SH-SY5Y (cell line): ENCODE results near the gene PRR15L.

Experiments used
- GATA2 ChIP-seq: IDR thresholded peaks from 2 replicates; pipeline ENCODE4 v1.6.1; 2011; ENCODE audit warnings: mild to moderate bottlenecking, low read depth, low read length
- GATA3 ChIP-seq: IDR thresholded peaks from 2 replicates; pipeline ENCODE4 v1.6.1; 2011; ENCODE audit warnings: low read depth, mild to moderate bottlenecking, low read length, moderate library complexity

Gene PRR15L

DNA sequence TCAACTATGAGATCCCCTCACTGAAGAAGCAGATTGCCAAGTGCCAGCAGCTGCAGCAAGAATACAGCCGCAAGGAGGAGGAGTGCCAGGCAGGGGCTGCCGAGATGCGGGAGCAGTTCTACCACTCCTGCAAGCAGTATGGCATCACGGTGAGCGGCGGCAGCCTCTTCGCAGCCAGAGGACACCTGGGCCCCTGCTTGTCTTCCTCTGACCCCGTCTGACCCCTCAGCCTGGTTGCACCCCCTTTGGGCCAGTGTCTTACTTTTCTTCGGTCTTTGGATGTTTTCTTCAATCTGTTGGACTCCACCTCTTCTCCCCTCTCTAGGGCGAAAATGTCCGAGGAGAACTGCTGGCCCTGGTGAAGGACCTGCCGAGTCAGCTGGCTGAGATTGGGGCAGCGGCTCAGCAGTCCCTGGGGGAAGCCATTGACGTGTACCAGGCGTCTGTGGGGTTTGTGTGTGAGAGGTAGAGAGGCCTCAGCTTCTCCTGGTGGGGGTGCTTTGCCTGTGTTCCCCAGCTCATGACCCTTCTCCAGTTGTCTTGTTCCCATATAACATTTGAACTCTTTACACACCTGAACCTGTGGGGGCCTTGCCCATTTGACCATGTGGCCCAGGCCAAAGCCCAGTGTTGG, 17.6 kb upstream of the PRR15L start:
- TF ChIP-seq GATA2 (no peak), GATA3 (no peak)

DNA sequence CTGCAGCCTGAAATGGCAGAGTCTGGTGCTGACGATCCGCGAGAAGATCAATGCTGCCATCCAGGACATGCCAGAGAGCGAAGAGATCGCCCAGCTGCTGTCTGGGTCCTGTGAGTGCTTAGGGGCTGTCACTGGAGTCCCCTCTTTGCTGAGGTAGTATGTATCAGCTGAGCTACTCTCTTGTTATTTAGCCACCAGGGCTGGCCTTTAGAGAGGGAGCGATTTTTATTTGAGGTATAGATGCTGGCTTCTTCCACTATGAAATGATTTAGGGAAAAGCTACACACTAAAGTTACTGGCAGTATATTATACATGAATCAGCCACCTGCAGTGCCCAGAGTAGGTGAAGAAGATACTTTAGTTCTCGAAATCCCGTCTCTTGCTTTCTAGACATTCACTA, 15.9 kb upstream of the PRR15L start:
- TF ChIP-seq GATA2 (no peak), GATA3 (no peak)

DNA sequence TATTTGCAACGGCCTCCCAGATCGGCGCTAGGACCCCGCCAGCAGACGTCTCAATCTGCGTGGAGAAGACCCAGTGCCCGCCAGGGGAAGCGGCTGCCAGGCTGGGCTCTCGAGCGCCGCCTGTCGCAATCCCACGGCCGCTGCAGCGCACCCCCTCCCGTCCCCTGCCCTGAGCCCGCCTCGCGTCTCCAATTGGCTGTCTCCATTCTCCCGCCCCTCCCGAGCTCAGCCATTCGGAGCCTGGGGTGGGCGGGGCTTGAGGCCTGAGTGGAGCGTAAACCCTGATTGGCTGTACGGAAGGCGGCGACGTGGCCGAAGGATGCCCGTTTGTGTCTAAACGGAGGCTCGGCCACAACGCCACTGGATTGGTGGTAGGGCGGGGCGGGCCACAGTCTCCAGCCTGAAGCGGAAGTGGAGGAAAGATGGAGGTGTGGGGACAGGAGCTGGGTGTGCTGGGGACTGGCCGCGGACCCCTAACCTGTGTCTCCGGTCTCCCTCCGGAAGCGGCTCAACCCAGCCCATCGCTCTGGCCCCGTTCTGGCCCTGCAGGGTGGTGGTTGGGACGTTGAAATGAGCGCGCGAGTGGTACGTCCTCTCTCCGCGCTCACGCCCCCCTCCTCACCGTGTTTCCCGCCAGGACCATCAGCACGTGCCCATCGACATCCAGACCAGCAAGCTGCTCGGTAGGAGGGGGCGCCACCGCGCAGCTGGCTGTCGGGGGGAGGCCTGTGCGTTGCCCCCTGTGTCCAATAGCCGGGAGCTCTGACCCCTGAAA, 13.2 kb upstream of the PRR15L start, which contains the start of gene CDK5RAP3:
CDK5RAP3 (plus strand) TSS at position 389 of the 775 bp plus-strand sequence; CDS start at position 423, 34 bp downstream.
- TF ChIP-seq GATA2: no peak

DNA sequence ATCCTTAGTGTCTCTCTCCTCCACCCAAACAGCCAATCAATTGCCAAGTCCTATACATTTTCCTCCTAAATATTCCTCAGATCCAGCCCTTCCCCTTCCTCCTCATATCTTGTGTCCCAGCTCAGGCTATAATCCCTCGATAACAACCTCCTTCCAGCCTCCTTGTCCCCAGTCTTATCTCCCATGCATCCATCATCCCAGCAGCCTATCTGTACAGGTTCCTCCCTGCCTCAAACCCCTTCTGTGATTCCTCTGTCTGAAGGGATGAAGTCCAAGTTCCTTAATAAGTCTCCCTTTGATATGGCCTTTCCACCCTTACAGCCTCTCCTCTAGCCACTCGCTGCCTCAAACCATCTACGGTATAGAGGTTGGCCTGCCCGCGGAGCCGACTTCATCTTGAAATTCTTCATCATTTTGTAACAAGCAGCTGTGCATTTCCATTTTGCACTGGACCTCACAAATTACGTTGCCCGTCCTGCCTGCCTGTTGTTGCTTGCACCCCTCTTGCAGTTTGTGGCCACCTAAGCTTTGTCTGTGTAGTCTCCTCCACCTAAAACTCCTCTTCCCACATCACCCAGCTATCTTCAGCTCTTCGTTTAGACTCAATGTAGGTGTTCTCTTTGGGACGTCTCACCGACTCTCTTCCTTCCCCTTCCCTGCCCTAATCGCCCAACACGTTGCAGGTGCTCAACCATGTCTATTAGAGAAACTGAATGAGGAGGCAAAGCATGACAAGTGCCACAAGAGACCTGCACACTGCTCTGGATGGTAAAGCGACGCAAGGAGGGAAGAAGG, 12.4 kb upstream of the PRR15L start:
- TF ChIP-seq GATA2 (no peak), GATA3 (no peak)

DNA sequence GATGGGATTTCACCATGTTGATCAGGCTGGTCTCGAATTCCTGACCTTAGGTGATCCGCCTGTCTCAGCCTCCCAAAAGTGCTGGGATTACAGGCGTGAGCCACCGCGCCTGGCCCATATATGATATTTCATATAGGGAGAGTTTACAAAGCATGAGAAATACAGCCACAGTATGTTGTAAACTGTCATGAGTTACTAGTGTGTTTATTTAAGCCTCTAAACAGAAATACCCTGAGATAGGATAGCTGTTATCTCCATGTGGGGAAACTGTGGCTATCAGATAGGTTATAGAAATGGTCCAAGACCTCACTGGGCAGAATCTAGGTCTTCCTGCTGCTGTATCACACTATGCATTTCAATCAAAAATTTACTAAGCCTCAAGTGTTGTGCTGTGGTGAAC, 11.2 kb upstream of the PRR15L start:
- TF ChIP-seq GATA2 (no peak), GATA3 (no peak)

DNA sequence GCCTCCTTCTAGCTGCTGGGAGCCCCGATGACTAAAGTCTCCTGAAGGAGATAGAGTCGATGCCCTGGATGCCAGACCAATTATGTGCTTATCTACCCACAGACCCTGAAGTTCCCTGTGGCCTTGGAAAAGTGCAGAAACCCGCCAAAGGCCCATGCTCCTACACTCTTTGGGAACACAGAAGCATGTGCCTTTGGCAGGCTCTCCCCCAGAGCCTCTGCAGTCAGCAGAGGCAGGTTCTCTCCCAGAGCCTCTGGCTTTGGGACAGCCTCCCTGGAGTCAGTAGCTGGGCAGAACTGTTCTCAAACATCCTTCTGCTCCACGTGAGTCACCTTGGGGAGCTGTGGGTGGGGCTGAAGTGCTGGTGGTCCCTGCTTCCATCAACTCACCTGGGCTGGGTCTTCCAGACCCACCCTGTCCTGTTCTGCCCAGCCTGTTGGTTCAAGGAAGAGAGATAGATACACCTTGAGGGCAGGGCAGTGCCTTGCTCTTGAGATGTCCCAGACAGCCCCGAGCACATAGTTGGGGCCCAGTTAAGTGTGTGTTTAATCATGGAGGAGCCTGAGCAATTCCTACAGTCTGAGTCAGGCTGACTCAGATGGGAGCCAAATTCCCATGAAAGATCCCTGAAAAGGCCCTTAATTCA, 10.0 kb upstream of the PRR15L start:
- TF ChIP-seq GATA3: no peak
- no peak for TF ChIP-seq GATA2

DNA sequence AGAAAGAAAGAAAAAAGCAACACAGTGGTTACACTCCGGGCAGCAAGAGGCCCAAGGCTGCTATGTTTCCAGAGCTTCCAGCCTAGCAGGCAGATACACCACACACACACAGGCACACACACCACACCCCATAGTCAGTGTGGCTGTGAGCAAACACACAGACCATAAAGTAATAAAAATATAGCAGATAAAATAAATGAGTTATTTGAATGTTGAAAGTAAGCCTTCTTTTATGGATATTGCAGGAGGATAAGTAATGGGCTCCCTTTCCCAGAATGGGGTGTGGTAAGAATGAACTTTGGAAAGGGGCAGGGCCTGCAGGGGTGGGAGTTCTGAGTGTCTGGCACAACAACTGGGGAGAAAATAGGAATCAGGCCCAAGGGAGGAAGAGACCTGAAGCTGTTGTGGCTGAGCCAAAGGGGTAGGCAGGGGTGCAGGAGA, 8.4 kb upstream of the PRR15L start:
- TF ChIP-seq GATA2 (no peak), GATA3 (no peak)

DNA sequence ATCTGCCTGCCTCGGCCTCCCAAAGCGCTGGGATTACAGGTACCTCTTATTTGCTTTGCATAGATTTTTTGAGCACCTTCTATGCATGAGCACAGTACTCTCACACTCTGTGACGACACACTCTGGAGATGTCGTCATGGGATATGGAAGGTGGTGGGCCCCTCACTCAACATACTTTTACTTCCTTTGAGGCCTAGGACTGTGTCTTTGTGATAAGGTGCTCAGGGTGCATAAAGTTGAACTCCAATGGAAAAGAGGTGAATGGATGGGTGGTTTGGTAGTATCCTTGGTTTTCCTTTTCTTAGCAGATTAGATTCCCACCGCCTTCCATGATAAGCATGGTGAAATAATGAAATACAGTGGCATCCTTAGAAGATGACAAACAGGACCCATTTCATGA, 7.2 kb upstream of the PRR15L start:
- TF ChIP-seq GATA2 (no peak), GATA3 (no peak)

DNA sequence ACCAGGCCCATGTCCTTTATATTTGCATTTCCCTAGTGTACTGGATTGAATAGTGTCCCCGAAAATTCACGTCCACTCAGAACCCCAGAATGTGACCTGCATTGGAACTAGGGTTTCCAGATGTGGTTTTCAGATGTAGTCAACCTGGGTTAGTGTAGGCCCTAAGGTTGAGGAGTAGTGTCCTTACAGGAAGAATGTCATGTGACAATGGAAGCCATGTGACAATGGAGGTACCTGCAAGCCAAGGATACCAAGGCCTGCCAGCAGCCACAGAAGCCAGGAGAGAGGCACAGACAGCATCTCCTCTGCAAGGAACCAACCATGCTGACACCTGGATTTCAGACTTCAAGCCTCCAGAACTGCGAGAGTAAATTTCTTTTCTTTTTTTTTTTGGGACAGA, 5.2 kb upstream of the PRR15L start:
- TF ChIP-seq GATA2: no peak
- TF ChIP-seq GATA3: no peak

DNA sequence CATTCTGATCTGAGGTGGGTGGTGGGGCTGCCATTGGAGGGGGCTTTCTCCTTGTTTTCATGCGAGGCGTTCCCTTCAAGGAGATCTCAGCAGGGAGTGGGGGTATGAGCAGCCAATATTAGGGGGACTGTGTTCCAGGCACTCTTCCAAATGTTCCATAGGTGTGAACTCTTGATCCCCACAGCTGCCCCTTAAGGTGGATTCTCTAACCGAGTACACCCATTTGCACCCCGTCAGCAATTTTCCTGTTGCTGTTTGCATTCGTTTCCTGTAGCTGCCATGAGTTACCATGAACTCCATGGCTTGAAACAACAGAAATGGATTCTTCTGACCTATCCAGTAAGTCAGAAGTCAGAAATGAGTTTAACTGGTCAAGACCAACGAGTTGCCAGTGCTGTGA, 3.7 kb upstream of the PRR15L start:
- TF ChIP-seq GATA3 (no peak), GATA2 (no peak)

DNA sequence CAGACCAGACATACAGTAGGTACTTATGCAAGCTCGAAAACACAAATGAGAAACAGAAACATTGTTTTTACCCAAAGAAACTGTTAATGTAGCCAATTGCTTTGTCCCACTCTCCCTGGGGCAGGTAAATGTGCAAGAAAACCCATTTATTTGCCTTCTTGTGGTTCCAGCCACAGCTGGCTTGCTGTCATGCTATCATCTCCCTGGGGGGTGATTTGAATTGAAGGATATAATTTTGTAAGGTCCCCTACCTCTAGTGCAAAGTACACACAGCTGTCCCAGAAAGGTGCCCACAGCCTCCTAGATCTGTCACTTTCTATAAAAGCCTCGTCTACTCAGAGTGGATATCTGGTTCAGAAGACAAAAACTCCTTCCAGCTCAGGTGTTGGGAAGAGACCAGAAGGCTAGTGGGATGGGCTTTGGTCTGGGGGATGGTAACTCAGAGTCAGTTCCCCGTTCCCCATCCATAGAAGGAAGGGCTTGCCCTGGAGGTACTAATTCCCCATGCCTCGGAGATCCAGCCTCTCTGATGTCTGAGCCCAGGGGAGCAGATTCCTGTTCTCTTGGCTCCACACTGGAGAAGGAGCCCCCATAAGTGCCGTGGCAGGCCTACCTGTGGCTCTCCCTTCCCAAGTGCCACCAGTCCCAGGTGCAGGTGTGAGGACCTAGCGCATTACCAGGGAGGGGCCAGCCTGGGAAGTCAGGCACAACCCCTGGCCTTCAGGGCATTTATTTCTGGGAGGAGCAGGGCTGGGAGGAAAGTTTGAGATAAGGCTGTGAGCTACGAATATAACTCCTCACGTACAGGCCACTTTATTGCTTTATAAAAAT, 2.4 kb upstream of the PRR15L start:
- no peak for TF ChIP-seq GATA2
- no peak for TF ChIP-seq GATA3

DNA sequence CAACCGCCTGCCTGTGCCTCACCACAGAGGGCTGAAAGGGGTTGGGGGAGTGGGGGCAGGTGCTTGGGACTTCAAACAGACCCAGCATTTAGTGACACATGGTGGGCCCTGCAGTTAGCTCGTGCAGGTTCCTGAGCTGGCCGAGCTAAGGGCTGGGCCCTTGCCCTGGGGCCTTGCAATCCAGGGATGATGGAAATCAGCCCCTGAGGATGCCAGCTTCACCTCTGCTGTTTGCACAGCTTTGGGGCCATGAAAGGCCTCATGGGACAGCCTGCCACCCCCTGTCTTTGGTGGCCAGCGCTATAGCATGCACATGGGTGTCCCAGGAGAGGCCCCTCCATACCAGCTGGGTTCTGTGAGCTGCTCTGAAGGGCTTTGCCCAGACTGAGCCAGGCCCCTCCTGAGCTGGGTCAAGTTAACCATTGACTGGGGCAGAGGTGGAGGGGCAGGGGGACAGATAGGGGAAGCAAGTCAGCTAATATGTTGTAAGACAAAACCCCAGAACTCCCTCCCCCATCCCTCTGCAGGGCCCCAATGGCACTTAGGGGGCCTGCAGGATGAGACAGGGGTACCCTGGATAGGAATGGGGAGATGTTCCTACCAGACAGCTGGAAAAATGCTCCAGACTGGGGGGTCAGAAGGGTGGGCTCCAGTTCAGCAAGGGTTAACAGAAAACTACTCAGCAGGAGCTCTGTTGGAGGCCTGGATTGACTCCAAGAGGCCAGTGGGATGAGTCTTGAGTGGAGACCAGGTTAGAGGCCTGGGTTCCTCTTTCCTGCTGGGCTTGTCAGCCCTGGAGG, 692 bp downstream of the PRR15L start:
- TF ChIP-seq GATA2: no peak
- no peak for TF ChIP-seq GATA3
